ENCODE results near the gene ITGBL1.

The ITGBL1 gene

GRCh38 chr13:101570410-101570809 lies 117.9 kb downstream of the ITGBL1 start:
- DNase-seq: no peak

GRCh38 chr13:101572456-101572855 lies 120.0 kb downstream of the ITGBL1 start:
- DNase-seq: no peak

- no peak for DNase-seq
Measured at GRCh38 chr13:101575581-101575980, 123.1 kb downstream of the ITGBL1 start.

- DNase-seq: no peak
Measured at GRCh38 chr13:101576455-101576854, 124.0 kb downstream of the ITGBL1 start.

- no peak for DNase-seq
Measured at GRCh38 chr13:101576977-101577376, 124.5 kb downstream of the ITGBL1 start.

GRCh38 chr13:101579281-101579802 lies 126.9 kb downstream of the ITGBL1 start:
- no peak for DNase-seq

GRCh38 chr13:101584331-101584730 lies 131.9 kb downstream of the ITGBL1 start:
- DNase-seq: no peak

- no peak for DNase-seq
Measured at GRCh38 chr13:101590479-101590878, 138.0 kb downstream of the ITGBL1 start.

GRCh38 chr13:101594936-101595335 lies 142.5 kb downstream of the ITGBL1 start:
- no peak for DNase-seq

- no peak for DNase-seq
Measured at GRCh38 chr13:101596803-101597202, 144.3 kb downstream of the ITGBL1 start.

- DNase-seq: no peak
Measured at GRCh38 chr13:101611491-101612475, 159.3 kb downstream of the ITGBL1 start.

GRCh38 chr13:101612735-101613134 lies 160.3 kb downstream of the ITGBL1 start:
- DNase-seq: no peak

GRCh38 chr13:101614491-101614890 lies 162.0 kb downstream of the ITGBL1 start:
- DNase-seq: no peak

GRCh38 chr13:101618440-101619187 lies 166.1 kb downstream of the ITGBL1 start:
- DNase-seq: no peak

GRCh38 chr13:101621099-101621498 lies 168.6 kb downstream of the ITGBL1 start:
- no peak for DNase-seq

GRCh38 chr13:101623470-101624209 lies 171.2 kb downstream of the ITGBL1 start:
- DNase-seq: no peak

- no peak for DNase-seq
Measured at GRCh38 chr13:101624210-101624922, 171.9 kb downstream of the ITGBL1 start.

GRCh38 chr13:101624981-101625380 lies 172.5 kb downstream of the ITGBL1 start:
- peak; percentile 67 for DNase-seq

- DNase-seq: peak; percentile 76
Measured at GRCh38 chr13:101626925-101627555, 174.6 kb downstream of the ITGBL1 start.

- DNase-seq: no peak
Measured at GRCh38 chr13:101627556-101627943, 175.1 kb downstream of the ITGBL1 start.

- DNase-seq: no peak
Measured at GRCh38 chr13:101628900-101629299, 176.4 kb downstream of the ITGBL1 start.

GRCh38 chr13:101631395-101631794 lies 178.9 kb downstream of the ITGBL1 start:
- DNase-seq: no peak
